ENCODE measurements around the gene TBC1D22A.
"Not testable (repeated sequence)": the region's sequence is repeated elsewhere in the genome, so short reads cannot be mapped to it uniquely, and the experiment has no call there.

Gene TBC1D22A

GRCh38 chr22:46762238-46763050, at the start of gene TBC1D22A:
Gene TBC1D22A, plus strand, starts transcription at chr22:46762650. Its CDS starts 137 bp downstream, at chr22:46762787.
- peak; percentile 77 for DNase-seq (ENCODE audit: low read depth, low spot score)

- DNase-seq (ENCODE audit: low read depth, low spot score): no peak
Observed at GRCh38 chr22:46714550-46714949, 47.9 kb upstream of the TBC1D22A start.

GRCh38 chr22:46719921-46720320, 42.5 kb upstream of the TBC1D22A start:
- DNase-seq (ENCODE audit: low read depth, low spot score): no peak

GRCh38 chr22:46721501-46722085, 40.9 kb upstream of the TBC1D22A start:
- DNase-seq (ENCODE audit: low read depth, low spot score): no peak

- DNase-seq (ENCODE audit: low read depth, low spot score): no peak
Observed at GRCh38 chr22:46723882-46724281, 38.6 kb upstream of the TBC1D22A start.

- no peak for DNase-seq (ENCODE audit: low read depth, low spot score)
Observed at GRCh38 chr22:46725096-46725495, 37.4 kb upstream of the TBC1D22A start.

- DNase-seq (ENCODE audit: low read depth, low spot score): no peak
Observed at GRCh38 chr22:46726066-46726985, 36.1 kb upstream of the TBC1D22A start.

GRCh38 chr22:46726986-46727317, 35.5 kb upstream of the TBC1D22A start:
- DNase-seq (ENCODE audit: low read depth, low spot score): no peak

- no peak for DNase-seq (ENCODE audit: low read depth, low spot score)
Observed at GRCh38 chr22:46727813-46728364, 34.6 kb upstream of the TBC1D22A start.

GRCh38 chr22:46728470-46728869, 34.0 kb upstream of the TBC1D22A start:
- DNase-seq (ENCODE audit: low read depth, low spot score): no peak

- no peak for DNase-seq (ENCODE audit: low read depth, low spot score)
Observed at GRCh38 chr22:46730568-46731245, 31.7 kb upstream of the TBC1D22A start.

- DNase-seq (ENCODE audit: low read depth, low spot score): no peak
Observed at GRCh38 chr22:46731246-46732040, 31.0 kb upstream of the TBC1D22A start.

GRCh38 chr22:46732041-46732379, 30.4 kb upstream of the TBC1D22A start:
- no peak for DNase-seq (ENCODE audit: low read depth, low spot score)

- no peak for DNase-seq (ENCODE audit: low read depth, low spot score)
Observed at GRCh38 chr22:46732513-46732912, 29.9 kb upstream of the TBC1D22A start.

- not testable (repeated sequence) for DNase-seq (ENCODE audit: low read depth, low spot score)
Observed at GRCh38 chr22:46734213-46734722, 28.2 kb upstream of the TBC1D22A start.

- DNase-seq (ENCODE audit: low read depth, low spot score): no peak
Observed at GRCh38 chr22:46734830-46735453, 27.5 kb upstream of the TBC1D22A start.

- no peak for DNase-seq (ENCODE audit: low read depth, low spot score)
Observed at GRCh38 chr22:46735747-46736608, 26.5 kb upstream of the TBC1D22A start.

- no peak for DNase-seq (ENCODE audit: low read depth, low spot score)
Observed at GRCh38 chr22:46736705-46737104, 25.7 kb upstream of the TBC1D22A start.
